VCaP (cell line): ENCODE data around the gene ACOT7.

Source experiments
- H3K27ac ChIP-seq: fragments of 450-650 bp; 2 replicates; pipeline ENCODE4 v1.5.1; 2017
- CTCF ChIP-seq: fragments of 450-650 bp; conservative IDR thresholded peaks from 2 replicates; pipeline ENCODE4 v1.5.1; 2017; ENCODE audit warnings: mild to moderate bottlenecking, moderate library complexity

ACOT7 gene

DNA sequence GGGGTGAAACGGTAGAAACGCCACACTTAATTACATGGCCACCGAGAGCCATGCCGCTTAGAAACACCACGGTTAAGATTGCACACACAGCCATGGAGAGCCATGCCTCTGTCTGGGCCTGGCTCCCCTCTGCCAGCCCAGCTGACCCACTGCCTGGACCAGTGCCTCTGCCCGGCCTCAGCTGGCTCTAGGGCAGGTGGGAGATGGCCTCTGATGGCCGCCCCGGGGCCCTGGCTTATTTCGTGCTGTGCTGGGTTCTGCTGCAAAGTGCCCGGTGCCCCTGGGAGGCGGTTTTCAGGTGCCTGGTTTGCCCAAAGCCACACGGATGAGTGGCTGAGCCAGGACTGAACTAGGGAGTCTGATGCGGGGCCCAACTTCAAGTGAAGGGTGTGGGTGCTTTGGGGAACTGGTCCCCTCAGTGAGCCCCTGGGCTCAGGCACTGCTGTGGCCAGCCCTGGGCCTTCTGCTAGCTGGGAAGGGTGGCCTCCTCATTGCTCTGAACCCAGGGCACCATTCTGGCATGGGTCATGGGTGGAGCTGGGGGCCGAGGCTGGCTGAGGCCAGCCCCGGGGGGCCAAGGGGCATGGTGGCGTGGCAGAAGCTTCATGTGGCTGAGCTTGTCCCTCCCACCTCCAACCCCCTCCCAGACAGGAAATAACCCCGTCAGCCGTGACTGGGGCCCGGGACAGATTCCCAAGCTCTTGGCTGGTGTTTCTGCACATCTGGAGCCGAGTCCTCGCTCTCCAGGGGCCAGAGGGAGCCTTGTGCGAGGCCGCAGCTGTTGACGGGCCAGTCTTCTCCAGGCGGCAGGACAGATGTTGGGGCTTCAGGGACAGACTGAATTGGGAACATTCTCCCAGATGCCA is 130.8 kb downstream of the ACOT7 start:
- no peak for TF ChIP-seq CTCF
- no peak overlapping the region for H3K27ac ChIP-seq

DNA sequence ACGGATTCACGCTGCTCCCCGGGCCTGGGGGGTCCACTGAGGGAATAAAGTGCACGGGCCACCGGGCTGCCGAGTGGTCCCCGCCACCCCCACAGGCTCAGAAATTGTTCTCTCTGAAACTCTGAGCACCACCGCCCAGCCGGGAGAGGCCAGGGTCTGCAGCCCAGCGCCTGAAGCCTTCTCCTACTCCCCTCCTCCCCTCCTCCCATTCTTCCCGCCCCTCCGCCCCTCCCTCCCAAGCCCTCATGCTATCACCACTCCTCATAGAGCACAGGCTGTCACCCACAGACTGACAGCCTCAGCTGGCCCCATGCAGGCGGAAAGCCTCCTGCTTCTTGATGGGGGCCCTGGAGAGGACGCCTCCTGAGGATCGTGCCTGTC is 132.0 kb downstream of the ACOT7 start:
- peak overlapping the region; percentile 58; the same call in 1 of the 2 replicates for H3K27ac ChIP-seq
- TF ChIP-seq CTCF = no peak

DNA sequence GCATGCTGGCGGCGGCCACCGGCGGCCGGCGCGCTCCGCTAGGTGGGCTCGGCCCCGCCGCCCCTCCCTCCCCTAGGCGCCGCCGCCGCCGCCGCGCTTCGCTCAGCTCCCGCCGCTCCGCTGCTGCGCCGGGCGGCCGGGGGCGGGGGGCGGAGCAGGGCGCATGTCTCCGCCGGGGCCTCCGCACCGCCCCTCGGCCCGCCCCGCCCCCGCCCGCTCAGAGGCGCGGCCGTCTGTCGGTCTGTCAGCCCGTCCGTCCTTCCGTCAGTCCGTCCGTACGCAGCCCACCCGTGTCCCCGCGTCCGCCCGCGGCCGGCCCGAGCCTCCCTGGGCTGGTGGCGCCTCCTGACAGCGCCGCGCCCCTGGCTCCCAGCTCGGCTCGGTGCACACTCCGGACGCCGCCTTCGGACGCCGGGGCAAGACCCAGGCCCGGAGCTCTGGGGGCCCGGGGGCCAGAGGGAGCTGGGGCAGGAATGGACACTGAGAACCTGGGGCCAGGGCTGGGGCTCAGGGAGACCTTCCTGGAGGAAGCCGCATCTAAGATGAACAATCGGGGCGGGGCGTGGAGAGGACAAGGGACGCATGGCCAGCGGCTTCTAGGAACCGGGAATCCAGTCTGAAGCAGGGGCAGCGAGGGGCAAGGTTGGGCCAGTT is 132.5 kb downstream of the ACOT7 start, which contains the start of gene GPR153:
Gene GPR153, minus strand, starts transcription at position 138 of the 654 bp plus-strand sequence. CDS start 6,193 bp downstream, outside the sequence.
- TF ChIP-seq CTCF = no peak
- H3K27ac ChIP-seq = peak within 1 kb of the TSS; percentile 58; the same call in 1 of the 2 replicates

GRCh38 chr1:6260433-6260934 is 133.1 kb downstream of the ACOT7 start:
- peak overlapping the region; percentile 58; the same call in 1 of the 2 replicates for H3K27ac ChIP-seq
- TF ChIP-seq CTCF = no peak

- H3K27ac ChIP-seq = peak overlapping the region; percentile 58; the same call in 1 of the 2 replicates
- TF ChIP-seq CTCF = no peak
These were observed 133.8 kb downstream of the ACOT7 start for GRCh38 chr1:6259491-6260362.

DNA sequence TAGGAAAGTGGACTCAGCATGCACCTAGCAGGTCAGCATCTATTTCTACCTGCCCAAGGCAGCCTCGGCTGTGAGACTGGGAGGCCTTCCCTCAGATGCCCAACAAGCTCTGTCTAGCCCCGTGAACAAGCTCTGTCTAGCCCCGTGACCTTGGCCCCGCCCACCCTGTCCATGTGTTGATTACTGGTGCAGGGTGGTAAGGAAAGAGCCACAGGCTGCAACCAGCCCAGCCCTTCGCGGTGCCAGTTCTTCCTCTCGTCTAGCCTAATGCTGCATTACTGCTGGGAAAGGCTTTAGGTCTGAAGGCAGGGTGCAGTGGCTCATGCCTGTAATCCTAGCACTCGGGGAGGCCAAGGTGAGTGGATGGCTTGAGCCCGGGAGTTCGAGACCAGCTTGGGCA is 134.9 kb downstream of the ACOT7 start:
- TF ChIP-seq CTCF = no peak
- no peak overlapping the region for H3K27ac ChIP-seq
